CD14-positive monocyte (primary cell): Measurements from ENCODE around the gene SMR3B. TPM values are rescaled to one million over a fixed set of nuclear protein-coding genes. Genes with fewer than 3 reads are reported as not detected.

Source experiments
- DNase-seq, 3 donors: peaks; one replicate each; pipeline ENCODE4 v3.0.0-alpha.2; 2011 to 2022
- H2AFZ ChIP-seq: 2 replicates; pipeline ENCODE4 v1.6.0; 2012; ENCODE audit warnings: mild to moderate bottlenecking, low read depth, low read length, inconsistent platforms; ENCODE audit not compliant: insufficient read depth, poor library complexity, severe bottlenecking
- H3K27ac ChIP-seq, 2 donors: 1 replicate in 1 of 2; 2 replicates in 1 of 2; pipeline ENCODE4 v1.5.1; 2012 to 2013; ENCODE audit warnings: low read length in 2 of 2, control low read depth in 1 of 2, inconsistent platforms in 1 of 2, low read depth in 1 of 2, mild to moderate bottlenecking in 1 of 2
- H3K27me3 ChIP-seq, 2 donors: one replicate each; pipeline versions ENCODE4 v1.6.0 to v1.6.1; 2011 to 2013; ENCODE audit warnings: low read length in 2 of 2; ENCODE audit not compliant: control insufficient read depth in 2 of 2, insufficient read depth in 2 of 2
- H3K36me3 ChIP-seq, 2 donors: replicated peaks in 1 of 2; 1 replicate in 1 of 2; 2 replicates in 1 of 2; pipeline versions ENCODE4 v1.5.1 to v1.6.1; 2012 to 2013; ENCODE audit warnings: low read length in 2 of 2, control low read depth in 1 of 2, inconsistent platforms in 1 of 2, mild to moderate bottlenecking in 1 of 2; ENCODE audit not compliant: insufficient read depth in 2 of 2, control insufficient read depth in 1 of 2
- H3K4me1 ChIP-seq, 2 donors: 1 replicate in 1 of 2; 2 replicates in 1 of 2; pipeline versions ENCODE4 v1.5.1 to v1.6.1; 2012 to 2013; ENCODE audit warnings: low read length in 2 of 2, control low read depth in 1 of 2, inconsistent platforms in 1 of 2, mild to moderate bottlenecking in 1 of 2, moderate library complexity in 1 of 2; ENCODE audit not compliant: insufficient read depth in 2 of 2, control insufficient read depth in 1 of 2
- H3K4me2 ChIP-seq: replicated peaks from 2 replicates; pipeline ENCODE3; 2012; ENCODE audit warnings: low read length, moderate library complexity, mild to moderate bottlenecking; ENCODE audit not compliant: poor library complexity, severe bottlenecking; ENCODE audit errors: extremely low read depth
- H3K4me3 ChIP-seq, 3 experiments: fragments of 200-600 bp in 1 of 3; sonication (generic) in 1 of 3; replicated peaks in 1 of 3; 1 replicate in 2 of 3; 2 replicates in 1 of 3; pipeline ENCODE4 v1.5.1; 2011 to 2013; ENCODE audit warnings: low read length in 3 of 3, mild to moderate bottlenecking in 3 of 3, control low read depth in 2 of 3, low read depth in 2 of 3, inconsistent platforms in 1 of 3, moderate library complexity in 1 of 3
- H3K79me2 ChIP-seq: 2 replicates; pipeline ENCODE4 v1.6.0; 2012; ENCODE audit warnings: mild to moderate bottlenecking, control low read depth, inconsistent platforms, low read length, moderate library complexity; ENCODE audit not compliant: insufficient read depth
- H3K9ac ChIP-seq: 2 replicates; pipeline ENCODE4 v1.6.0; 2017; ENCODE audit warnings: low read length, mild to moderate bottlenecking; ENCODE audit not compliant: insufficient read depth, poor library complexity, severe bottlenecking
- H3K9me3 ChIP-seq, 2 donors: replicated peaks in 1 of 2; 1 replicate in 1 of 2; 2 replicates in 1 of 2; pipeline versions ENCODE4 v1.5.1 to v1.6.1; 2012 to 2013; ENCODE audit warnings: low read length in 2 of 2, control low read depth in 1 of 2; ENCODE audit not compliant: control insufficient read depth in 1 of 2, insufficient read depth in 1 of 2
- H4K20me1 ChIP-seq: 2 replicates; pipeline ENCODE4 v1.6.0; 2012; ENCODE audit warnings: mild to moderate bottlenecking, low read length, control low read depth, moderate library complexity; ENCODE audit not compliant: insufficient read depth
- H3K27ac Mint-ChIP-seq, 7 donors: one replicate each; pipeline ENCODE4 v1.8.0; 2020; ENCODE audit warnings: mild to moderate bottlenecking in 7 of 7, mixed read lengths in 7 of 7, moderate library complexity in 6 of 7, inconsistent platforms in 2 of 7
- H3K27me3 Mint-ChIP-seq, 3 donors: one replicate each; pipeline ENCODE4 v1.8.0; 2021 to 2022; ENCODE audit warnings: low read depth in 3 of 3, mild to moderate bottlenecking in 3 of 3, mixed read lengths in 3 of 3, moderate library complexity in 3 of 3, inconsistent platforms in 1 of 3
- H3K36me3 Mint-ChIP-seq, 2 donors: one replicate each; pipeline ENCODE4 v1.8.0; 2020; ENCODE audit warnings: mixed read lengths in 2 of 2, inconsistent platforms in 1 of 2, mild to moderate bottlenecking in 1 of 2
- H3K4me1 Mint-ChIP-seq: one replicate; pipeline ENCODE4 v1.8.0; 2020; ENCODE audit warnings: mild to moderate bottlenecking, mixed read lengths
- H3K4me3 Mint-ChIP-seq, 2 donors: one replicate each; pipeline ENCODE4 v1.8.0; 2020; ENCODE audit warnings: mild to moderate bottlenecking in 2 of 2, mixed read lengths in 2 of 2, moderate library complexity in 1 of 2
- H3K9me3 Mint-ChIP-seq, 7 donors: one replicate each; pipeline ENCODE4 v1.8.0; 2020 to 2022; ENCODE audit warnings: mixed read lengths in 7 of 7, mild to moderate bottlenecking in 6 of 7, moderate library complexity in 6 of 7, inconsistent platforms in 2 of 7
- WGBS: methylation state at CpG from one replicate; pipeline ENCODE4 v1.1.5; 2013; ENCODE audit warnings: missing lambda C conversion rate; ENCODE audit not compliant: insufficient coverage; 5-methylcytosine and 5-hydroxymethylcytosine counted together
- intact Hi-C, 2 donors: fragments of 100-400 bp; cut with micrococcal nuclease; formaldehyde crosslinking; loops; one replicate each; pipeline versions ENCODE4 v1.15.0 to v1.15.1; 2023
- polyA plus RNA-seq, 3 donors: library from polyadenylated mRNA; depleted of rRNA in 1 of 3; unstranded in 2 of 3; stranded (reverse) in 1 of 3; fragments of 300-500 nt in 2 of 3; fragments of >200 nt in 1 of 3; fragmentation: Illumina TruSeq in 2 of 3; gene quantifications; 1 replicate in 2 of 3; 2 replicates in 1 of 3; pipeline ENCODE4 v1.2.3, GENCODE V29; 2012 to 2021
- TF ChIP-seq, protein P1 (sequence below): fragments of 200-600 bp; IDR thresholded peaks from one replicate; pipeline ENCODE4 v1.8.0; 2022; ENCODE audit warnings: antibody characterized with exemption, mild to moderate bottlenecking

SMR3B gene
- polyA plus RNA-seq, 3 donors: not detected

- intact Hi-C loops: no loop called here
- Histone ChIP-seq H3K4me2 (no peak within 1 kb of the TSS), H3K9me3 (no peaks in the 10 kb centered on the region), H3K36me3 (no peaks in the 10 kb centered on the region), H3K4me1 (no peaks in the 10 kb centered on the region), H2AFZ (no peak within 1 kb of the TSS), H3K27ac (no peak within 1 kb of the TSS), H3K4me3 (no peak within 1 kb of the TSS), H3K79me2 (no peaks in the 10 kb centered on the region), H3K27me3 (no peaks in the 10 kb centered on the region), H4K20me1 (no peaks in the 10 kb centered on the region), H3K9ac (no peak within 1 kb of the TSS)
- no peak for DNase-seq
- Mint-ChIP-seq H3K27ac (no peak within 1 kb of the TSS), H3K4me3 (no peak within 1 kb of the TSS), H3K36me3 (no peaks in the 10 kb centered on the region), H3K27me3 (peaks cover 0 to 2% (median 0%) of the 10 kb centered on the region in 3 donors), H3K4me1 (no peaks in the 10 kb centered on the region), H3K9me3 (no peaks in the 10 kb centered on the region)
- TF ChIP-seq, protein P1, sequence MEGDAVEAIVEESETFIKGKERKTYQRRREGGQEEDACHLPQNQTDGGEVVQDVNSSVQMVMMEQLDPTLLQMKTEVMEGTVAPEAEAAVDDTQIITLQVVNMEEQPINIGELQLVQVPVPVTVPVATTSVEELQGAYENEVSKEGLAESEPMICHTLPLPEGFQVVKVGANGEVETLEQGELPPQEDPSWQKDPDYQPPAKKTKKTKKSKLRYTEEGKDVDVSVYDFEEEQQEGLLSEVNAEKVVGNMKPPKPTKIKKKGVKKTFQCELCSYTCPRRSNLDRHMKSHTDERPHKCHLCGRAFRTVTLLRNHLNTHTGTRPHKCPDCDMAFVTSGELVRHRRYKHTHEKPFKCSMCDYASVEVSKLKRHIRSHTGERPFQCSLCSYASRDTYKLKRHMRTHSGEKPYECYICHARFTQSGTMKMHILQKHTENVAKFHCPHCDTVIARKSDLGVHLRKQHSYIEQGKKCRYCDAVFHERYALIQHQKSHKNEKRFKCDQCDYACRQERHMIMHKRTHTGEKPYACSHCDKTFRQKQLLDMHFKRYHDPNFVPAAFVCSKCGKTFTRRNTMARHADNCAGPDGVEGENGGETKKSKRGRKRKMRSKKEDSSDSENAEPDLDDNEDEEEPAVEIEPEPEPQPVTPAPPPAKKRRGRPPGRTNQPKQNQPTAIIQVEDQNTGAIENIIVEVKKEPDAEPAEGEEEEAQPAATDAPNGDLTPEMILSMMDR: no peak
Measured at GRCh38 chr4:70397580-70397979, 14.6 kb downstream of the SMR3B start, which contains the start of gene OPRPN. Gene OPRPN, plus strand, starts transcription at chr4:70397940. Its CDS starts 1,346 bp downstream, at chr4:70399286.

DNA sequence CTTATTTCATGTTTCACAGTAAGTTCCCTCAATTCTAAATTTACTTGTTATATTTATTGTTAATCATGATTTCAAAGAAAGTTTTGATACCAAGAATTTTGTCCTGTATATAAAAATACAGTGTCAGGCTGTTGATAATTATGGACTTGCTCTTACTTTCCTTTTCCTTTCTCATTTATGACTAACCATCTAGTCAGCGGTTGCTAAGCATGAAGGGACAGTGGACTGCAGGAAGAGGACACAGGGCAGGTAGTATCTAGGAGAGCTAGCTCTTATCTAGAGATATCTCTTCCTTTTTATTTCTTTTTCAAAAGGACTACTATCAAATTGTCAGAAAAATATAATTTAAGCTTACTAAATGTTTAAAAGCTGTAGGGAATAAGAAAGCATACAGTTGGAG is 16.4 kb downstream of the SMR3B start:
- H3K79me2 ChIP-seq: no peaks in the 10 kb centered on the region
- H4K20me1 ChIP-seq: no peaks in the 10 kb centered on the region
- intact Hi-C loops: no loop called here
- no peaks in the 10 kb centered on the region for H3K27me3 ChIP-seq
- Mint-ChIP-seq H3K27ac (no peak overlapping the region), H3K4me3 (no peak overlapping the region), H3K4me1 (no peaks in the 10 kb centered on the region), H3K9me3 (no peaks in the 10 kb centered on the region), H3K27me3 (no peaks in the 10 kb centered on the region), H3K36me3 (no peaks in the 10 kb centered on the region)
- TF ChIP-seq, protein P1: no peak
- no peak overlapping the region for H2AFZ ChIP-seq
- no peaks in the 10 kb centered on the region for H3K9me3 ChIP-seq
- H3K4me3 ChIP-seq: no peak overlapping the region
- WGBS: no CpG with 5 or more reads among the region's 1 CpG
- no peak for DNase-seq
- no peaks in the 10 kb centered on the region for H3K4me1 ChIP-seq
- no peak overlapping the region for H3K4me2 ChIP-seq
- H3K27ac ChIP-seq: no peak overlapping the region
- no peaks in the 10 kb centered on the region for H3K36me3 ChIP-seq
- H3K9ac ChIP-seq: no peak overlapping the region
